Body of pancreas (tissue), 4 donors: ENCODE data around the gene CFDP1. TPM values are rescaled to one million over a fixed set of nuclear protein-coding genes. Genes with fewer than 3 reads are reported as not detected.

Source experiments
- ATAC-seq: fragments of 150-250 bp; one replicate; pipeline ENCODE4 v1.9.1; 2016
- DNase-seq, 4 donors: peaks; one replicate each; pipeline ENCODE4 v3.0.0-alpha.2; 2019
- H3K27ac ChIP-seq, 4 donors: fragments of 200-600 bp; sonication (generic); 1 replicate in 3 of 4; 2 replicates in 1 of 4; pipeline versions ENCODE4 v1.5.1 to v1.6.1; 2016 to 2019; ENCODE audit warnings: mild to moderate bottlenecking in 1 of 4, mixed read lengths in 1 of 4, moderate library complexity in 1 of 4
- H3K27me3 ChIP-seq, 2 donors: fragments of 200-600 bp; sonication (generic); one replicate each; pipeline ENCODE4 v1.6.0; 2016; ENCODE audit warnings: mild to moderate bottlenecking in 1 of 2
- H3K36me3 ChIP-seq, 2 donors: fragments of 200-600 bp; sonication (generic); replicated peaks in 1 of 2; 2 replicates each; pipeline ENCODE4 v1.5.1; 2016; ENCODE audit warnings: low read depth in 2 of 2; ENCODE audit not compliant: insufficient read depth in 1 of 2
- H3K4me1 ChIP-seq: fragments of 200-600 bp; sonication (generic); one replicate; pipeline ENCODE4 v1.6.0; 2016
- H3K4me3 ChIP-seq, 2 donors: fragments of 200-600 bp; sonication (generic); 1 replicate in 1 of 2; 2 replicates in 1 of 2; pipeline ENCODE4 v1.5.1; 2016 to 2019
- H3K9me3 ChIP-seq, 3 donors: fragments of 200-600 bp; sonication (generic); 1 replicate in 2 of 3; 2 replicates in 1 of 3; pipeline ENCODE4 v1.5.1; 2016
- CTCF ChIP-seq, 7 experiments: fragments of 450-650 bp in 4 of 7; fragments of 200-600 bp in 3 of 7; sonication (generic) in 3 of 7; IDR thresholded peaks; one replicate each; pipeline ENCODE4 v1.5.1; 2016 to 2019; ENCODE audit warnings: antibody characterized with exemption in 7 of 7
- POLR2A ChIP-seq, 3 donors: fragments of 450-650 bp; IDR thresholded peaks; one replicate each; pipeline ENCODE4 v1.6.1; 2016; ENCODE audit warnings: antibody characterized with exemption in 3 of 3, mild to moderate bottlenecking in 2 of 3
- WGBS, 2 donors: methylation state at CpG; one replicate each; pipeline ENCODE4 v1.1.5; 2017; 5-methylcytosine and 5-hydroxymethylcytosine counted together
- intact Hi-C: fragments of 100-400 bp; cut with DNase I; formaldehyde crosslinking; loops from one replicate; pipeline ENCODE4 v1.15.1; 2023
- total RNA-seq, 2 donors: library from RNA; depleted of rRNA; stranded (reverse); fragments of >200 nt; gene quantifications; one replicate each; pipeline ENCODE4 v1.1.0, GENCODE V29; 2016

The CFDP1 gene
- total RNA-seq, 2 donors from 2014 or later = 34.0 to 65.3 TPM

DNA sequence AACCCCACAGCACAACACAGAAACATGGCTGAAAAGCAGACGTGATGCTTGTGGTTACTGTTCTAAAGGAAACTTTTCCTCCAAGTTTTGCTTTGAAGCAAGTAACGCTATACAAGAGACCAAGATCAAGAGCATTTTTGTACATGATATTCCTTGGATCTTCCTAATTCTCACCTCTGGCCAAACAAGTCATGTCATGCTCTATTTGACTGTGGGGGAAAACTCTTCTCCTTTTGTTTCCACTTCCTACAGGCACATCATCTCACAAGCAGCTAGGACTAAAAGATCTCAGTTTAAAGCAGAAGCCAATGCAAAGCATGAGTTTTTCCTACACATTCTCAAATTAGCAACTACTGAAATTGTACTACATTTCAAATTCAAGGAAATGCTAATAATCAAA lies 50.7 kb downstream of the CFDP1 start:
- 95 to 97% methylated on average over 2 of the region's 2 CpGs for WGBS, 2 donors
- intact Hi-C loops = no loop called here
- no peak overlapping the region for H3K27ac ChIP-seq
- H3K36me3 ChIP-seq = no peaks in the 10 kb centered on the region
- H3K27me3 ChIP-seq = no peaks in the 10 kb centered on the region
- no peak for TF ChIP-seq CTCF (IDR thresholded peaks at IDR 0.05)
- TF ChIP-seq POLR2A (IDR thresholded peaks at IDR 0.05) = no peak
- DNase-seq (no peak), ATAC-seq (no peak)
- H3K4me1 ChIP-seq = peaks cover 6% of the 10 kb centered on the region
- no peak overlapping the region for H3K4me3 ChIP-seq
- no peaks in the 10 kb centered on the region for H3K9me3 ChIP-seq

DNA sequence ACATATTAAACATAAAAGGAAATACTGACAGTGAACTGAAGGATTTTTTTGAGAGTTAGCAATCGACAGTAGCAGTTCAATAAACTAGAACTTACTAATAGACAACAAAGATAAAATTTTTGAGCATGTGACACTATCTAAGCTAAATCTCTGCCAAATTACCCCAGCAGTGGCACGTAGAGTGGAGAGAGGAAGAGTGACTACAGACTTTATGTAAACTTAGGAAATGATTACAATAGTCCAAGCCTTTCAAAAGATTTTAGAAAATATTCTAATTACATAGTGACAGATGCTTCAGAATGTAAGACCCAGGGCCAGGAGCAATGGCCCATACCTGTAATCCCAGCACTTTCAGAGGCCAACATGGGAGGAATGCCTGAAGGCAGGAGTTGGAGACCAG lies 52.4 kb downstream of the CFDP1 start:
- 28% methylated on average over 2 of the region's 2 CpGs for WGBS, 2 donors
- Histone ChIP-seq H3K27ac (no peak overlapping the region), H3K4me1 (peaks cover 6% of the 10 kb centered on the region), H3K9me3 (no peaks in the 10 kb centered on the region), H3K27me3 (no peaks in the 10 kb centered on the region), H3K36me3 (no peaks in the 10 kb centered on the region), H3K4me3 (no peak overlapping the region)
- TF ChIP-seq CTCF (IDR thresholded peaks at IDR 0.05) = no peak
- no peak for TF ChIP-seq POLR2A (IDR thresholded peaks at IDR 0.05)
- no peak for DNase-seq
- intact Hi-C loops = no loop called here
- ATAC-seq = no peak

DNA sequence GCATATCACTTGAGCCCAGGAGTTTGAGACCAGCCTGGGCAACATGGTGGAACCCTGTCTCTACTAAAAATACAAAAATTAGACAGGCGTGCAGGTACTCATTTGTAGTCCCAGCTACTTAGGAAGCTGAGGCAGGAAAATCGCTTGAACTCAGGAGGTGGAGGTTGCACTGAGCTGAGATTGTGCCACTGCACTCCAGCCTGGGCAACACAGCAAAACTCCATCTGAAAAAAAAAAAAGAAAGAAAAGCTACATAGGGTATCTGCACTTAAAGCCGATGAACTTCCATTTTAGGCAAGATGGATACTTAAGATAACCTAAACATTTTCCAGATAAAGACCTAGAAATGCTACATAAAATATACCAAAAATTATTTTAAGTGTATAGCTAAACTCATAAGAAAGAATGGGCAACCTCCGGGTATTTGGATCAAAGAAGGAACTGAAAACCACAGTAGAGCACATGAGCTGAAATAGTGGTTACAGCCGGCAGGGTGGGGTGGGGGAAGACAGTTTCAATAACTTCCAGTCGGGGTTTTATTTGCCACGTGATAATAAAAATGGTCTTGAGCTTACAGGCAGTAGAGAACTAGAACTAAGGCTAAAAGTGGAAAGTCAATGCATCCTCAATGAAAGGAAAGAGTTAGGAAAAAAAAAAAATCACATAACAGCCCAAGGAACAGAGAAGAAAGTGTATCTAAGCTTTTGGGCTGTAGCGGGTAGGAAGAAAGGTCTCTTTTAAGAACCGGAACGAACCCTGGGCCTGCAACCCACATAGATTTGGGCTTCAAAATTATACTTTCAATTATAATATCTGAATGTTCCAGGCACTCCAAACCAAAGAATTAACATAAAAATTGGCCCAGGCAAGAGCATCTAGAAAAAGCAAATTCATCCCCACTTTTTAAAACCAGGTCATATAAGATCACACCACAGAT lies 53.1 kb downstream of the CFDP1 start:
- no peaks in the 10 kb centered on the region for H3K36me3 ChIP-seq
- intact Hi-C loops = no loop called here
- peaks cover 6% of the 10 kb centered on the region for H3K4me1 ChIP-seq
- H3K27ac ChIP-seq = no peak overlapping the region
- WGBS, 2 donors = 73 to 86% methylated on average over 10 of the region's 10 CpGs
- DNase-seq (peak in 1 of 4 donors; percentile 20), ATAC-seq (no peak)
- no peaks in the 10 kb centered on the region for H3K9me3 ChIP-seq
- no peaks in the 10 kb centered on the region for H3K27me3 ChIP-seq
- no peak overlapping the region for H3K4me3 ChIP-seq
- no peak for TF ChIP-seq CTCF (IDR thresholded peaks at IDR 0.05)
- no peak for TF ChIP-seq POLR2A (IDR thresholded peaks at IDR 0.05)

DNA sequence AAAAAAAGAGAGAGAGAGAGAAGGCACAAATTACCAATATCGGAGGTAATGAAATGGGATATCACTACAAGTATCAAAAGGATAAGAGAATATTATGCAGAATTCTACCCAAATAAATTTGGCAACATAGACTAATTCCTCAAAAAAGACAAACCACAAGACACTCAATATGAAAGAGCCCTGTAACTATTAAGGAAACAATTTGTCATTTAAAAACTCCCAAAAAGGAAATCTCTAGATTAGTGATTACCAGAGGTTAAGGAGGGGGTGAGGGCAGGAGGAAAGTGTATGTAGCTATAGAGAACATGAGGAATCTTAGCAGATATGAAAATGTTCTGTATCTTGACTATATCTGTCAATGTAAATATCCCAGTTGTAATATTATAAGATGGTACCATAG lies 54.0 kb downstream of the CFDP1 start:
- H3K27me3 ChIP-seq = no peaks in the 10 kb centered on the region
- H3K4me3 ChIP-seq = no peak overlapping the region
- intact Hi-C loops = no loop called here
- DNase-seq (no peak), ATAC-seq (no peak)
- peaks cover 6% of the 10 kb centered on the region for H3K4me1 ChIP-seq
- no peaks in the 10 kb centered on the region for H3K36me3 ChIP-seq
- no peaks in the 10 kb centered on the region for H3K9me3 ChIP-seq
- TF ChIP-seq CTCF (IDR thresholded peaks at IDR 0.05) = no peak
- TF ChIP-seq POLR2A (IDR thresholded peaks at IDR 0.05) = no peak
- H3K27ac ChIP-seq = no peak overlapping the region
- 13 to 94% methylated on average over 1 of the region's 1 CpG for WGBS, 2 donors

DNA sequence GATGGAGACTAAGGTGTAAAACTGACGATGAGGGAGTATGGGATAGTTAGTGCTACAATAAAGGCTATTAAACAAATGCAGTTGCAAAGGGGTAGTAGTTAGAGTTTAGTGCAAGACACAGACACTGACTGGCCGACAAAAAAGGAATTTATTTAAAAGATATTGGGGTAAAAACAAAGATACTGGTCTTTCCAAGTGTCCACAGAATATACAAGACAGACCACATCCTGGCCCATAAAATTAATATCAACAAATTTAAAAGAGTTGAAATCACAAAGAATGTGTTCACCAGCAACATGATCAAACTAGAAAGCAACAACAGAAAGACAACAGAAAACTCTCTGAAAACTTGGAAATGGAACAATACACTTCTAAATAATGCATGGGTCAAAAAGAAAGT lies 54.7 kb downstream of the CFDP1 start:
- DNase-seq (no peak), ATAC-seq (no peak)
- Histone ChIP-seq H3K36me3 (no peaks in the 10 kb centered on the region), H3K27ac (no peak overlapping the region), H3K4me1 (peaks cover 6% of the 10 kb centered on the region), H3K4me3 (no peak overlapping the region), H3K27me3 (no peaks in the 10 kb centered on the region), H3K9me3 (no peaks in the 10 kb centered on the region)
- TF ChIP-seq POLR2A (IDR thresholded peaks at IDR 0.05) (no peak), CTCF (IDR thresholded peaks at IDR 0.05) (no peak)
- intact Hi-C loops = no loop called here
- WGBS, 2 donors = 84 to 95% methylated on average over 2 of the region's 2 CpGs
